Endothelial cell of coronary artery (primary cell): ENCODE results near the gene SPDYE11. TPM values are rescaled to one million over a fixed set of nuclear protein-coding genes. Genes with fewer than 3 reads are reported as not detected.

Experiments used
- total RNA-seq: library from RNA; depleted of rRNA; stranded (reverse); fragments of >200 nt; gene quantifications from 2 replicates; pipeline ENCODE4 v1.2.3, GENCODE V29; 2014

Gene SPDYE11, protein sequence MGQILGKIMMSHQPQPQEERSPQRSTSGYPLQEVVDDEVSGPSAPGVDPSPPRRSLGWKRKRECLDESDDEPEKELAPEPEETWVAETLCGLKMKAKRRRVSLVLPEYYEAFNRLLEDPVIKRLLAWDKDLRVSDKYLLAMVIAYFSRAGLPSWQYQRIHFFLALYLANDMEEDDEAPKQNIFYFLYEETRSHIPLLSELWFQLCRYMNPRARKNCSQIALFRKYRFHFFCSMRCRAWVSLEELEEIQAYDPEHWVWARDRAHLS
- not detected in 2 replicates for total RNA-seq

DNA sequence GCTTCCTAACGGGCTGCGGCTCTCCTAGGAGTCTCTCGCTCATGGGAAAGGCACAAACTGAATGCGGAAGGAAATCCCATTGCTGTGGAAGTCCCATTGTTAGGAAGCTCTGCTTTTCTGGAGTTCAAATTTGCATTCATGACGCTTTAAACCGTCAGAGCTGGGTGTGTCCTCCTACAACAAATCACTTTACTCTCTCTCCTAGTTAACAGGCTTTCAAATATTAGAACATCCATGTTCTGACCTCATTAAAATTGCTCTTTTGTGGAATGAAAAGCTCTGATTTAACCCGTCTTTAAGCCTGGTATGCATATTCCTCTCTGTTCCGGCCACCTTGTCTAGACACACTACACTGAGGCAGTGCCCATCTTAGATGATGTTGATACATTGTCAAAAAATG lies at the start of gene SPDYE11:
SPDYE11 (minus strand) TSS at position 101 of the 400 bp plus-strand sequence. CDS start 1,800 bp downstream, outside the sequence.

DNA sequence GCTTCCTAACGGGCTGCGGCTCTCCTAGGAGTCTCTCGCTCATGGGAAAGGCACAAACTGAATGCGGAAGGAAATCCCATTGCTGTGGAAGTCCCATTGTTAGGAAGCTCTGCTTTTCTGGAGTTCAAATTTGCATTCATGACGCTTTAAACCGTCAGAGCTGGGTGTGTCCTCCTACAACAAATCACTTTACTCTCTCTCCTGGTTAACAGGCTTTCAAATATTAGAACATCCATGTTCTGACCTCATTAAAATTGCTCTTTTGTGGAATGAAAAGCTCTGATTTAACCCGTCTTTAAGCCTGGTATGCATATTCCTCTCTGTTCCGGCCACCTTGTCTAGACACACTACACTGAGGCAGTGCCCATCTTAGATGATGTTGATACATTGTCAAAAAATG lies 28.2 kb upstream of the SPDYE11 start, which contains the start of gene SPDYE9:
SPDYE9 (minus strand) TSS at position 101 of the 400 bp plus-strand sequence. CDS start 1,800 bp downstream, outside the sequence.

DNA sequence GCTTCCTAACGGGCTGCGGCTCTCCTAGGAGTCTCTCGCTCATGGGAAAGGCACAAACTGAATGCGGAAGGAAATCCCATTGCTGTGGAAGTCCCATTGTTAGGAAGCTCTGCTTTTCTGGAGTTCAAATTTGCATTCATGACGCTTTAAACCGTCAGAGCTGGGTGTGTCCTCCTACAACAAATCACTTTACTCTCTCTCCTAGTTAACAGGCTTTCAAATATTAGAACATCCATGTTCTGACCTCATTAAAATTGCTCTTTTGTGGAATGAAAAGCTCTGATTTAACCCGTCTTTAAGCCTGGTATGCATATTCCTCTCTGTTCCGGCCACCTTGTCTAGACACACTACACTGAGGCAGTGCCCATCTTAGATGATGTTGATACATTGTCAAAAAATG lies 28.0 kb downstream of the SPDYE11 start, which contains the start of gene SPDYE8:
SPDYE8 (minus strand) TSS at position 101 of the 400 bp plus-strand sequence. CDS start 1,800 bp downstream, outside the sequence.

Other genes starting within 250 kb of the SPDYE11 start
- gene TYW1B, start 229.7 kb downstream of the SPDYE11 start, total RNA-seq: 4.8 and 9.4 TPM in 2 replicates
- 4.3 and 5.5 TPM in 2 replicates for gene POM121, start 132.8 kb downstream of the SPDYE11 start, total RNA-seq
- gene TRIM74, start 88.4 kb downstream of the SPDYE11 start, total RNA-seq: 0.19 TPM in 1 of 2 replicates, not detected in the other
- not detected in 2 replicates for gene SPDYE8, start 28.1 kb downstream of the SPDYE11 start, total RNA-seq
- gene SPDYE9, start 28.1 kb upstream of the SPDYE11 start, total RNA-seq: not detected in 2 replicates